Vagina (tissue), 2 donors: Measurements from ENCODE around the gene MPI.

Source experiments
- CTCF ChIP-seq, 3 experiments: fragments of 450-650 bp in 2 of 3; fragments of 200-600 bp in 1 of 3; sonication (generic) in 1 of 3; IDR thresholded peaks; one replicate each; pipeline ENCODE4 v1.5.1; 2017 to 2019; ENCODE audit warnings: antibody characterized with exemption in 3 of 3, mild to moderate bottlenecking in 2 of 3, moderate library complexity in 2 of 3
- POLR2A ChIP-seq, 2 donors: fragments of 450-650 bp; IDR thresholded peaks; one replicate each; pipeline ENCODE4 v1.6.1; 2017; ENCODE audit warnings: antibody characterized with exemption in 2 of 2, mild to moderate bottlenecking in 2 of 2, moderate library complexity in 2 of 2
- POLR2AphosphoS5 ChIP-seq, 2 donors: sonication (generic); formaldehyde crosslinking; IDR thresholded peaks; one replicate each; pipeline ENCODE4 v1.9.0; 2017; ENCODE audit warnings: antibody characterized with exemption in 2 of 2, mild to moderate bottlenecking in 2 of 2, low read depth in 1 of 2; ENCODE audit not compliant: insufficient read depth in 1 of 2

DNA sequence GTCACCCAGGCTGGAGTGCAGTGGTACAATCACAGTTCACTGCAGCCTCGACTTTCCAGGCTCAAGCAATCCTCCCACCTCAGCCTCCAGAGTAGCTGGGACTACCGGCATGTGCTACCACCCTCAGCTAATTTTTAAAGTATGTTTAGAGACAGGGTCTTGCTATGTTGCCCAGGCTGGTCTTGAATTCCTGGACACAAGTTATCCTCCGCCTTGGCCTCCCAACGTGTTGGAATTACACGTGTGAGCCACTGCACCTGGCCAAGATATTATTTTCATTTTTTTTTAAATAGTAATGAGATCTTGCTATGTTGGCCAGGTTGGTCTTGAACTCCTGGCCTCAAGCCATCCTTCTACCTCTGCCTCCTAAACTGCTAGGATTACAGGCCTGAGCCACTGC, 4.4 kb upstream of the MPI start:
- TF ChIP-seq CTCF (IDR thresholded peaks at IDR 0.05) (no peak), POLR2AphosphoS5 (IDR thresholded peaks at IDR 0.05; ENCODE audit: insufficient read depth in 1 of 2, low read depth in 1 of 2) (no peak), POLR2A (IDR thresholded peaks at IDR 0.05) (no peak)
